Fibroblast of upper back skin (primary cell): ENCODE data around the gene ADORA2A.

Experiments
- DNase-seq: peaks from one replicate; pipeline ENCODE4 v3.0.0-alpha.2; 2013

Gene ADORA2A

DNA sequence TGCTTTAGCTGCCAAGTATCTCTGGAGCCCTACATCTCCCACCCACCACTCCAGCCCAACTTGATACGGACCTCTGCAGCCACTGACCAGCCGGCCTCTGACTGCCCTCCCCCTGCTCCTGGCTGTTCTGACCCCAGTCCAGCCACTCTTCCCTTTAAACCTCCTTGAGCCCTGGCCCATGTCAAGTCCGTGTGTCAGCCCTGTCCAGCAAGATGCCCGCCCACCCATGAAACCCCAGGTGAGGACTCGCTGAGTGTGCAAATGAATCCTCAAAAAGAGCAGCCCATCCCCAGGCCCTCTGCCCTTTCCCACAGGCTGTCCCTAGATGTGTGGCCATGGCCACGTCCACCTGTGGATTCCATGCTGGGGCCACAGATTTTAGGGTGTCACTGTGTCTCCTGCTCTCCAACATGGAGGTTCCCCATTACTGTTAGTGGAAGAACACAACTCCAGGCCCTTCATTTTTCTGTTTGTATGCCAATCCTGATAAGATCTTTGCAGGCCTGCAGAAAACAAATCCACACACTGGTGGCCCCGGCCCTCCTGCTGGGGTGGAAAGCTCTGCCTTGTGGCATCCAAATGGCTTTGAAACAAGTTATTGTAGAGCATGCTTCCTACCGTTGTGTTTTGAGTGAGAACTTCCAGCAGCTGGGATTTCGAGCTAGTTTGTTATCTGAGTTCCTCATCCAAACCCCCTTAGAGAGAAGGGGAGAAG is 22.7 kb upstream of the ADORA2A start:
- DNase-seq, result no peak

DNA sequence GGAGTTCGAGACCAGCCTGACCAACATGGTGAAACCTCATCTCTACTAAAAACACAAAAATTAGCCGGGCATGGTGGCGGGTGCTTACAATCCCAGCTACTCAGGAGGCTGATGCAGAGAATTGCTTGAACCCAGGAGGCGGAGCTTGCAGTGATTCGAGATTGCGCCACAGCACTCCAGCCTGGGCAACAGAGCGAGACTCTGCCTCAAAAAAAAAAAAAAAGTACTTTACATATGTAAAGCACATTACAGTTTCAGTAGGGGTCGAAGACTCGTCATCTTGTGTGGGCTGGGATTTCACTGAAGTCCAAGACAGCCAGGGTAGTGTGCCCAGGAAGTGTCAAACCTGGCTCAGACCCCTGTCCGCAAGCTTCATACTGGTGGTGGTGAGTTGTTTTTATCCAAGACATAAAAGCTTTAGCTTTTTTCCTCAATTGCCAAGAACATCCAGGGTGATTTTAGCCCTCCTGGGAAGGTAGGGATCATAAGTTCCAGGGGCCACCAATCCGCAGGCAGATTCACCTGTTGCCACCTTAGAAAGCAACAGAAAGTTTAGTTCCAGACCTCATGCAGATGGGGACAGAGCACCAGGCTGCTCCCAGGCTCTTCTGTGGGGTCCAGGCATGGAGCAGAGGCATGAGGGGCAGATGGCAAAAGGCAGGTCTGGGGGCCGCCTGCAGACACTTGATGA is 21.6 kb upstream of the ADORA2A start:
- DNase-seq, result no peak

DNA sequence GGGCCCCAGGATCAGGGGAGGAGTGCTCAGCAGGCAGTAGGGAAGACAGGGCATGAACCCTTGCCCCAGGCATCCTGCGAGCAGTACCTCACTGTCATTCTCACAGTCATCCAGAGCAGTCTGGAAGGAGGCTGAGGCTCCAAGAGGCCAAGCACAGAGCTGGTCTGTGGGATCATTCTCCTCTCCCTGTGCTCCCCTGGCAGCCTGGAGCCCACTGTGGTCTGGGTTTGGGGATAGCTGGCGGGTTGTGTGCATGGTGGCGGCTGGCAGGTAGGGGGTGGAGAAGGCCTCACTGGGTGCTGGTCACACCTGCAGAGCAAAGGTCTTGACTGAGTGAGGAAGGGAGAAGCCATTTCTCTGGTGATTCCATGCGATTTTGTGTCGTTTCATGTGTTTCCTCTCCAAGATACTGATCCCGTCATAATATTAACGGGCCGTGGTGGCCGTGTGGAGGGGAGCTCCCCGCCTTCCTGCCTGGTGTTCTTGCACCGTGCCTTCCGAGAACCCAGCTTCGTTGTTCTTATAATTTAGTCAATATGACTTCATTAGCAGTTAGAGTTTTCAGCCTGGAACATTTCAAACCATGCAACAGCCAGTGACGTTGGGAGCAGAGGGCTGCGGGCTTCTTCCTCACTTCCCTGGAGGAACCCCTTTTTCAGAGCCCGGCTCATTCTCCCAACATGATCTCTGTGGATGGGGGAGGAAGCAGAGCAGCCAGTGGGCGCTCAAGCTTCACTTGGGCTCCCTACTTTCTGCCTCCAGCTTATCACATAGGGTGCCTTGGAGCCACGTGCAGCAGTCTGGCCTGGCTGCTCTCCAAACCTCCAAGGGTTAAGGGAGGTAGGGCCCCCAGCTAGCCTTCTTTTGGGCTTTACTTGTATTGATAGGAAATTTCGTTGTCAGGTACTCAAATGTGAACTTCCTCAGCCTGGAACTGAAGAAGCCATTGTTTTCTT is 20.8 kb upstream of the ADORA2A start:
- DNase-seq, result no peak

DNA sequence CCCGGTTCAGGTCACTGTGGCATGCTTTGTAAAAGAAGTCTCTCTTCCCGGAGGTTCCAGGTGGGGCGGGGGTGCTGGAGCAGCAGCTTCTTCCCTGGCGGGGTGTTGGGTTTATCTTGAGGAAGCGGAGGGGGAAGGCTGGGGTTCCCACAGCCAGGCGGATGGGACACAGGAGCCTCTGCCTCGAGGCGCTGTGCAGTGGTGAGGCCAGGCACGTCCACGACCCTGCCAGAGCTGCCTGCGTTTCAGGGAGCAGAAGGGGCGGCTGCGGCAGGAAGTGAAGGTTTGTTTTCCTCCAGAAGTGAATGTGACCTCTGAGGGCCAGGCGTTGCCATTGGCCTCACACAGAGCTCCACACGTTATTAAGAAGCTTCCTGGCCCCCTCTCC is 20.1 kb upstream of the ADORA2A start:
- no peak for DNase-seq

DNA sequence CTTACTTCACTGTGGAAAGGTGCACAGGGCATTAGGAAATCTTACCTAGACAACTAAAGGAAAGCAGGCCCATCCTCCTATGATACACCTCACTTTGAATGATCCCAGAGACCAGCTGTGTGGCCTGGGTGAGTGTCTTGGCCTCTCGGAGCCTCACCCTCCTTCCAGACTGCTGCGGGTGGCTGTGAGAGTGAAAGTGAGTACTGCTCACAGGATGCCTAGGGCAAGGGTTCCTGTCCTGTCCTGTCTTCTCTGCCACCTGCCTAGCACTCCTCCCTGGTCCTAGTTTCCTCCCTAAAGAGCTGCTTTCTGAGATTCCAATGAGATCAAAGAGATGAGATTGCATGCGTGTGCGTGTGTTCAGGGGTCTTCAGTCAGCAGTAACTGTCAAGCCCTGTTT is 19.5 kb upstream of the ADORA2A start:
- DNase-seq, result no peak

DNA sequence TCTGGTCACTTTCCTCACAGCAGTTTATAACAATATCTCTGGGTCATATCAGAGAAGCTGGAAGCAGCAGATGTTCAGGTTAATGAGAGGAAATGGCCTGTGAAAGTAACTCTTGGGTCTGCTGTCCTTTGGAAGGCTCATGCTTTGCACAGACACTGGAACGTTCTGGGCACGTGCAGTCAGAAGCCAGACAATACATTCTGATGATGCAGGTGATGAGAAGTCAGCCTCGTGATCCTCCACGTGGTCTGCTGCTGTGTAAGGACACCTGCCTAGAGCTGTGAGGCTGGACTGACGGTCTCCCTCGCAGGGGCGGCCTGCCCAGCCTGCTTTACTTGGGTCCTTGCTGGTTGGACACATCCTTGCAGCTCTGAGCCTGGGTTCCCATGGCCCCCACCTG is 18.8 kb upstream of the ADORA2A start:
- DNase-seq, result no peak

DNA sequence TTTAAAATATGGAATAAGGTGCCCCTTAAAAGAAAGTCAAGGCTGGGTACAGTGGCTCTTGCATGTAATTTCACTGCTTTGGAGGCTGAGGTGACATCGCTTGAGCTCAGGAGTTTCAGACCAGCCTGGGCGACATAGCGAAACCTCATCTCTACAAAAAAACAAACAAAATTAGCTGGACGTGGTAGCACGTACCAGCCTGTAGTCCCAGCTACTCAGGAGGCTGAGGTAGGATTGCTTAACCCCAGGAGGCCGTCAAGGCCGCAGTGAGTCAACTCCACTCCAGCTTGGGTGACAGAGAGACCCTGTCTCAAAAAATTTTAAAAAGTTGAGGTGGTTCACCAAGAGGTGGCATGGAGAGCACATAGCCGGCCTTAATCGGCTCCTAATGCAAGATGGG is 17.7 kb upstream of the ADORA2A start:
- no peak for DNase-seq

DNA sequence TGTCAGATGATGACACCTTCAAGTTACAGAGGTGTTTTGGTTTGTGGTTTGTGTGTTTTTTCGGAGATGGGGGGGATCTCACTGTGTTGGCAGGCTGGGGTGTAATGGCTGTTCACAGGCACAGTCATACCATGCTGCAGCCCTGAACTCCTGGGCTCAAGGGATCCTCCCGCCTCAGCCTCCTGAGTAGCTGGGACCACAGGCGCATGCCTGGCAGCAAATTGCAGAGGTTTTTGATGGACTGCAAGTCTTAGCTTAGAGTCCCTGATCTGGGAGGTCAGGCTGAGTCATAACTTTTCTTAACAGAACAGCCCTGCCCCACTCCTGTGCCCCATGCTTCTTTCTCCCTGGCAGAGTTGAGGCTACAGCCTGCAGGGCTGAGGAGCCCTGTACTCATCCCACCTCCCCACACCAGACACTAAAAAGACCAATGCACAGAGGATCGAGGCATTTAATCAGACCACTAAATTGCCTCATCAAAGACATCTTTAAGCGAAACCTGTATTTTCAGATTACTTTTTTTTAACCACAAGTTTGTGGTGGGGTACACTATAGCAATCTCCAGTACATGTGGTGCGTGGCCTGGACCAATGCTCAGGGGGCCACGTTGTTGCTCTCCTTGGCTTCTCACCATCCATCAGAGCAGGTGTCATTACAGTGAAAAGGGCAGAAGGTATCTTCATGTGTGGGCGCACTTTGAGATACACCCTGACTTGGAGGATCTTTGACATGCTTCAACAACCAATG is 17.1 kb upstream of the ADORA2A start:
- DNase-seq, result peak; percentile 38

DNA sequence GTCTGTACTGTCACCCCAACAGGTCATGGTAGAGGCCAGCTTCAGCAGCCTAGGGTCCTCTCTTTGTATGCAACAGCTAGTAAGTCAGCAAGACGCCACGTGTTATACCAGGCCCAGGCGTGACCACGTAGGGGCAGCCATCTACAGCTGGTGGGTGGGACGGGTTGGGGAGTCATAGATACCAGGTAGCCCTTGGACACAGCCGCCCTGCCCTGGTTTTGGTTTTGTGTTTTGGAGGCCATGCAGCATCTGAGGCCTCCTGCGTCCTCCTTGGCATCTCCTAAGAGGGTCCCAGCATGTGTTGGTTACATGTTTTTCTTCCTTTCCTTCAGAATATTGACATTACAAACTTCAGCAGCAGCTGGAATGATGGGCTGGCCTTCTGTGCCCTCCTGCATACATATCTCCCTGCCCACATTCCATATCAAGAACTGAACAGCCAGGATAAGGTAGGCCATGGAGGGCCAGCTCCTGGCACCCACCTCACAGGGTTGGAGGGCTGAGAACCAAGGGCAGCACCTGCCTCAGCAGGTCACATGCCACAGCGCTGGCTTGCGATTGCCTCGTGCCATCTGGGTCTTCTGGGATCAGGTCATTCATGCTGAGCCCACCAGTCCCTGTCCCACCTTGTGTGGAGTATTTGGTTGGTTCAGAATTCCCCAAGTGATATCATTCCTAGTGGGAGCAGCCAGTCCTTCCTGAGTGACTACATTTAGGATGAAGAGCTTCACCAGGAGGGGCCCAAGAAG is 16.0 kb upstream of the ADORA2A start:
- no peak for DNase-seq

DNA sequence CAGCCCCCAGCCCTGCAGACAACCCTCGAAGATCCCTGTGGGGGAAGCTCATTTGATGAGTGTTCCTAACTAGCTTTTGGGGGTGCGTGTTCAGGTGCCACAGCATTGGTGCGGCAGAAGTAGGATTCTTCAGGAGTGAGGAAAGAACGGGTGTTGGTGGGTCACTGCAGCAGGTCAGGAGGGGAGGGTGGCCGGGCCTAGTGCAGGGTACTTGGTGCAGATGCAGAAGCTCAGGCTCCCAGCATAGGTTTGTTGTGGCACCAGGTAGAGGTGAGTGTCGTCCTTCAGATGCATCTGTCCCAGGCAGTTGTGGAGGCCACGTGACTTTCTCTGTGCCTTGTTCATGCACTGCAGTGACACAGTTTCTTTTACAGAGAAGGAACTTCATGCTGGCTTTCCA is 15.1 kb upstream of the ADORA2A start:
- DNase-seq, result no peak

DNA sequence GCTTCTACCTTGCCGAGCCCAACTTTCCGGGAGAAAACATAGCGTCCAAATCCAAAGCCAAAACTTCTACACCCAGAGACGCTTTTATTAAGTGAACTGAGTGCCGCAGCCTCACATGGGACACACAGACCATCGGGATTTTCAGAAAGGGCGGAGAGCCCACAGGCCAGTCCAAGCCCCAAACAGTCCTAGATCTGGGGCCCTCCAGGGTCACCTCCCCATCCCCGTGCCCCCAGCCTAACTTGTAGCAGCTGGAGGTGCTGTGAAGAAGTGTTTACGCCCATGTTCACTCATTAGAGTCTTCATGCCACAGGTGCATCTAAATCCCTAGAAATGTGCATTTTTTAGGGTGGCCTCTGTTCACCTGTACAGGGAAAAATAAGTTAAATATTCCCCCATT is 14.1 kb upstream of the ADORA2A start:
- DNase-seq, result no peak

DNA sequence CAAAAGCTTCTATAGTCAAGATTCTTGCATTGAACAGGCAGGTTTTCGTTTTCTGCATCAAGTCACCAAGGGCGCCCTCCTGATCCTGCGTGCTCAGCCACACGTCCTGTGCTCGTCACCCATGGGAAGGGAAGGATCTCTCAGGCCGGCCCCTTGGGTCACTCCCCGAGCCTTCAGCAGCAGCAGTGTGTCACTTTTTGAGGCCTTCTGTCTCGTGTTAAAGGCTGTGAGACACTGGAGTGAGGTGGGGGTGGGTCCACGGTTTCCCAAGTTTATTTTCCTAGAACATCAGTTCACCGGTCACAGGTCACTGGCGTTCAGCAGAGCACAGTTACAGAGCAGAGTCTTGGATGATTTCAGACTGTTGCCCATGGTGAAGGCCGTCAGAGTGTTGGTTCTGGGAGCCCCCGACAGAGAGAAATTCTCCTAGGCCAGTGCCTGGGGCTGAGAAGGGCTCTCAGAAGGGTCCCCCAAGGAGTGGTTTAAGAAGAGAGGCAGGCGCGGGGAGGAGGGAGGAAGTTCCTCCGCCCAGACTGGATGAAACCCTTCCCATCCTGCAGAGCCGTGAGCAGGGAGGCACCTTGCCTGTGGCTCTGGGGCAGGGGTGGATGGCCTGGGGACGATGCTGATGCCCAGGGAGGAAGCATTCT is 13.5 kb upstream of the ADORA2A start:
- no peak for DNase-seq

DNA sequence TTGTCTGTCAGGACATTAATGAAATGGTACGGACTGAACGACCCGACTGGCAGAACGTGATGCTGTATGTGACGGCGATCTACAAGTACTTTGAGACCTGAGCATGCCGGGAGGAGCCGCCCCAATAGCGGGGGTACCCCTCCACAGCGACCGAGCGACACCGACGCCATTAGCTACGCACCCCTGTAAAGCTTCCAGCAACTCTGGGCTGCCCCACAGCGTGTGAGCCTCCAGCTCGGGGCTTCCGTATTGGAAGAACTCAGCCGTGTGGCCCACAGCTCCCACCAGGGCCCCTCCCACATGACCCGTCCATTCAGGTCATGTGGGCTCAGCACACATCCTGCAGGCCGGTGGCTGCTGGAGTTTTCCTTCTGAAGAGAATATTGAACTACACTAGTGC is 12.9 kb upstream of the ADORA2A start:
- DNase-seq, result no peak

DNA sequence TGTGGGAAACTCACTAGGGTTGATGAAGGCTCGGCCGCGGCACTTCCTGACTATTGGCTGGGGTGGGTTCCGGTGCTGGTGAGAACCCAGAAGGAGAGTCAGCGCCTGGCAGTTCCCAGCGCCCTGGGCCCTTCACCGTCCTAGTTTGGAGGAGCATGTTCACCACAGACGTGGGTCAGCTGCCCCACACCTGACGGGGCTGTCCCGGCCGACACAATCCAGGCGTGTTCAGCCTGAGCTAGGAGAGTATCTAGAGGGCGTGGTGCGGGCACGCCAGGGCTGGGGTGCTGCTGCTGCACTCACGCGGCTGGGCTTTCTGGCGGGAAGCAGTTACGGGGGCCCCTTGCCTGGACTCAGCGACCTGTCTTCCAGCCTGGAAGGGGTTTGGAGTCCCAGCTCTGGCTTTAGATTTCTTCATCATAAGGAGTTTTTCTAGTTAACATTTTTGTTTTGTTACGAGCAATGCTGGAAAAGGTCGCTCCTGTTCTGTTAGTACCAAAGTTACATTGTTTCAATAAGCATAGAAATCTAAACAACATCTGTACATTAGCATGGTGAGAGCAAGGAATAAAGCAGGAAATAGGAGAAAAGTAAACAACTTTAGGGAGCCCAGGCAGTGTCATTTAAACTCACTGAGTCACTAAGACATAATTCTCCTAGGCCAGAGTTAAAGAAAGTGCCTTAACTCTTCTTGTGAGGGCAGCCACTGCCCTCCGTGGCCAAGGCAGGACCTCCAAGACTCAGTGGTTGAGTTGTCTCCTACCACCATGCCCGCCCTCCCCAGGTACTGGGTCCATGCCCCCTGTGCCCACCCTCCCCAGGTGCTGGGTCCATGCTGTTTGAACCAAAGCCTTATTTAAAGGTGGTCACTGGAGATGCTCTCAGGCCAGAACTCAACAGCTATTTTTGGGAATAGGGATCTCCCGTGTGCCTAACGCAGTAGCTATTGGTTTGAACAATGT is 12.1 kb upstream of the ADORA2A start:
- DNase-seq, result no peak

DNA sequence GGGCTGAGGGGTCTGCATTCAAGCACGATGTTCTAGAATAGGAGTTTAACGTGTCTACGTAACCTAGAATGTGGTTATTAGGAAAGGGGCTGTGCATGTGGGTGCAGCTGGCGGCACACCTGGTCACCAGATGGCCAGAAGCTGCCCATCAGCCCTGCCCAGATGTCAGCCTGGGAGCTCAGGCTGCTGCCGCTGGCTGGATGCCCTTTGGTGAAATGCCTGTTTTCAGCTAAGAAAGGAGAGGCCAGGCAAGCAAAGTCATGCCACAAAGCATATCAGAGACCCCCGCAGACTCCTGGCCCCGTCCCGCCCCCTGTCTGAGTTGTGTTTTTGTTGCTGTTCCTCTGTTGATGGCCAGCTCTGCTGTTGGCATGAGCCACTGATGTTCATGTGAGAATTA is 11.3 kb upstream of the ADORA2A start:
- DNase-seq, result no peak

DNA sequence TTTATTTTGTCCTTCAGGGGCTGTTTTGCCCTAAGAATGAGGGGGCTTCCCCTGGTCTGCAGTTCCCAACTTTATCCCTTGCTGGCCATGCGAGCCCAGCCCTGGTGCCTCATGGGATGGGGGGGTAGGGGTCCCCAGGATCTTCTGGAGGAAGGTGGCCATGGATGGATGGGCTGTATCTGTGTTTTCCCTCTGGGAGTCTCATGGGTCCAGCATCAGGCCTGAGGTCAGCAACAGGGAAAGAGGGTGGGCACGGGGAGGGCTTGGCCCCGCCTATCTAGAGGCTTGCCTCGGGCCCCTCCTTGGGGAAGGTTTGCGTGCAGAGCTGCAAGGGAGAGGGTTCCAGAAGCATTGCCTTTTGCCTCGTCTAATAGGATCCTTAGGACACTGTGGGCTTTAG is 10.8 kb upstream of the ADORA2A start:
- DNase-seq, result no peak

DNA sequence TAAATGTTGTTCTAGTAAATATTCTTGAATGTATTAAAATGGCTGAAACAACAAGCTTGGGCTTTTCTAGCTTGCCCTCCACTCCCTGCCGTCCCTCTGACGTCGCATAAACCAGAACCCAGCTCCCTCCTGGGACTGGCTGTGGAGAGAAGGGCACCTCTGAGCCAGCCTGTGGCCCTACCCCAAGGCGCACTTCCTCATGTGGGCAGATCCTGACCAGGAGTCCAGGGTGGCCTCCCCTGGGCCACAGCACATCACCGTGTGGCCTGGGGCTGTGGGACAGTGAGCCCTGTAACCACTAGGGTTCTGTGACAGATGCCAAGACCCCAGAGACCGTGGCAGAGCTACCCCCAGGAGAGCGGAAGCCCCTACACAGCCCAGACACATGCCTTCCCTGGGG is 10.2 kb upstream of the ADORA2A start:
- DNase-seq, result no peak

DNA sequence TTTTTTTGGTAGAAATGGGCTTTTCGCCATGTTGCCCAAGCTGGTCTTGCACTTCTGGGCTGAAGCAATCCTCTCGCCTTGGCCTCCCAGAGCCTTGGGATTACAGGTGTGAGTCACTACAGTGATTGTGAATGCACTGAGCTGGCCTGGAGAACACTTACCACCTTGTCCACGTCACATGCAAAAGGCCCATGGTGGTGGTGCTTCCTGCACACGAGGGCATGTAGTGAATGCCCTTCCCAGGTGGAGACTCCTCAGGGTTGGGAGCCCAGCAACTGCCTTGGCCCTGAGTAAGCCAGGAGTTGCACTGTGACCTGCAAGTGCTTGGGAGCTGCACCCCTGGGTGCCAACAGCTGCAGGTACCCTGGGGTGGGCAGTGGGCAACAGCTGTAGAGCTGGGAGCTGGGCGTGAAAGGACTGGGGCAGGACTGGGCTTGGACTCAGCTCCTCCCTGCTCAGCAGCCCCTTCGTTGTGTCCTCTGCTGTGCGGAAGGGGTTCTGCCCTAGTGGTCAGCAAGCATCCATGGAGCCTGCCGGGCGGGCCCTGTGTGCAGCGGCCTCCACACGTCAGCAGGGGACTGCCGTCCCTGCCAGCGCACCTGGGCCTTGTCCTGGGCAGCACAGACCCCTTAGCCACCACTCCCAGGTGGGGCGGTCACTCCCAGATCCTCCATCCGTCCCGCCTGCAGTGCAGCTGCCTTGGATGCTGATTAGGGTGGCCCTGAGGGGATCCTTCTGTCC is 9.3 kb upstream of the ADORA2A start:
- no peak for DNase-seq

DNA sequence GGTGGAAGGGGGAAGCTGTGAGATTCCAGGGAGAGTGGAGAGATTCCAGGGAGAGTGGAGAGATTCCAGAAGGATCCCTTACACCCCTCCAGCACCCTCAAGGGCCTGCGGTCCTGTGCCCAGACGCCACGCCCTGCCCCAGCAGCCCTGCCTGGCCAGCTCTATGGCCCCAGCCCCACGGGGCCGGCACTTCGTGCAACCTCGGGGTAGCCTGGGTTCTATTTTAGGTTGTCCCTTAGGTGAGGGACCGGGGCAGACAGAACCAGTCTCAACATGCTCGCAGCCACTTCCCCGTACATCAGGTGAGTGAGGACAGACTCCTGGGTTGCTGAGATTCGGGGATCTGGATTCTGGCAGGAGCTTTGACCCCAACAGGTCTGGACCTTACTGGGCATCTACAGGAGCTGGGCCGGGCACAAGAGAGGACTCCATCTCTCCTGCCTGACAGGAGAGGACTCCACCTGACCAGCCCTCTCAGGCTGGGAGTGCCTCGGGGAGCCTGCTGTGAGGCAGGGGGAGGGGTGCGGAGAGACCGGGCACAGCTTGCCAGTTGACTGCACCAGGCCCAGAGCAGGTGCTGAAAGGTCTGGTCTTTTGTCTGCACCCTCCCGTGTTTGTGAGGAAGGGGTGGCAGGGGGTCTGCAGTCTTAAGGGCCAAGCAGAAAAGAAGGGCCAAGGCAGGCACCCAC is 8.5 kb upstream of the ADORA2A start:
- DNase-seq, result no peak
